Uterus (tissue), 2 donors: Measurements from ENCODE around the gene TSPAN11.

ENCODE experiments used
- CTCF ChIP-seq, 4 experiments: fragments of 200-600 bp in 2 of 4; fragments of 450-650 bp in 2 of 4; sonication (generic) in 2 of 4; IDR thresholded peaks; one replicate each; pipeline ENCODE4 v1.5.1; 2016 to 2019; ENCODE audit warnings: antibody characterized with exemption in 4 of 4, mild to moderate bottlenecking in 2 of 4, moderate library complexity in 1 of 4
- POLR2A ChIP-seq, 2 donors: fragments of 450-650 bp; IDR thresholded peaks; one replicate each; pipeline ENCODE4 v1.6.1; 2016; ENCODE audit warnings: antibody characterized with exemption in 2 of 2, mild to moderate bottlenecking in 1 of 2, moderate library complexity in 1 of 2

- TF ChIP-seq CTCF (IDR thresholded peaks at IDR 0.05), result no peak
- no peak for TF ChIP-seq POLR2A (IDR thresholded peaks at IDR 0.05)
Measured at GRCh38 chr12:30976206-30976605, 49.7 kb downstream of the TSPAN11 start.
